Esophagus muscularis mucosa (tissue), 4 donors: ENCODE measurements around the gene MAP1LC3B2.

ENCODE experiments used
- EP300 ChIP-seq: sonication (generic); formaldehyde crosslinking; IDR thresholded peaks from one replicate; pipeline ENCODE4 v1.6.1; 2017; ENCODE audit warnings: antibody characterized with exemption
- POLR2AphosphoS5 ChIP-seq, 2 donors: sonication (generic); formaldehyde crosslinking; IDR thresholded peaks; one replicate each; pipeline ENCODE4 v1.6.1; 2017; ENCODE audit warnings: antibody characterized with exemption in 2 of 2
- TF ChIP-seq, protein P1 (sequence below), 3 experiments: fragments of 200-600 bp in 2 of 3; fragments of 450-650 bp in 1 of 3; sonication (generic) in 2 of 3; IDR thresholded peaks; one replicate each; pipeline ENCODE4 v1.5.1; 2017 to 2019; ENCODE audit warnings: antibody characterized with exemption in 3 of 3, mild to moderate bottlenecking in 2 of 3, moderate library complexity in 1 of 3

DNA sequence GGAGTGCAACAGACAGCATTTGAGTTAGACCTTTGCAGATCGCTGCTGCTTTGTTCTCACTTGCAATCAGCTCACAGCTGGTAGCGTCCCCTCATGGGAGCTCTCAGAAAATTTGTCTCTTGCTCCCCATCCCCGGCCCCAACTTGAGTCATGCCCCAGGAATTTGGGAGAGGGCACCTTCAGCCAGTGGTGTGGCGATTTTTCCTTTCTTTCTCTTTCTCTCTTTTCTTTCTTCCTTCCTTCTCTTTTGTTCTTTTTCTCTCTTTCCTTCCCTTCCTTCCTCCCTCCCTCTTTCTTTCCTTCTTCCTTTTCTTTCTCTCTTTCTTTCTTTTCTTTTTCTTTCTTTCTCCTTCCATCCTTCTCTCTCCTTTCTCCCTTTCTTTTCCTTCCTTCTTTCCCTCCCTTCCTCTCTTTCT lies 34.2 kb upstream of the MAP1LC3B2 start:
- TF ChIP-seq POLR2AphosphoS5 (IDR thresholded peaks at IDR 0.05) (no peak), EP300 (no peak)
- TF ChIP-seq, protein P1, sequence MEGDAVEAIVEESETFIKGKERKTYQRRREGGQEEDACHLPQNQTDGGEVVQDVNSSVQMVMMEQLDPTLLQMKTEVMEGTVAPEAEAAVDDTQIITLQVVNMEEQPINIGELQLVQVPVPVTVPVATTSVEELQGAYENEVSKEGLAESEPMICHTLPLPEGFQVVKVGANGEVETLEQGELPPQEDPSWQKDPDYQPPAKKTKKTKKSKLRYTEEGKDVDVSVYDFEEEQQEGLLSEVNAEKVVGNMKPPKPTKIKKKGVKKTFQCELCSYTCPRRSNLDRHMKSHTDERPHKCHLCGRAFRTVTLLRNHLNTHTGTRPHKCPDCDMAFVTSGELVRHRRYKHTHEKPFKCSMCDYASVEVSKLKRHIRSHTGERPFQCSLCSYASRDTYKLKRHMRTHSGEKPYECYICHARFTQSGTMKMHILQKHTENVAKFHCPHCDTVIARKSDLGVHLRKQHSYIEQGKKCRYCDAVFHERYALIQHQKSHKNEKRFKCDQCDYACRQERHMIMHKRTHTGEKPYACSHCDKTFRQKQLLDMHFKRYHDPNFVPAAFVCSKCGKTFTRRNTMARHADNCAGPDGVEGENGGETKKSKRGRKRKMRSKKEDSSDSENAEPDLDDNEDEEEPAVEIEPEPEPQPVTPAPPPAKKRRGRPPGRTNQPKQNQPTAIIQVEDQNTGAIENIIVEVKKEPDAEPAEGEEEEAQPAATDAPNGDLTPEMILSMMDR (IDR thresholded peaks at IDR 0.05), result no peak
